Measurements from ENCODE around the gene PRR5L. TPM values are rescaled to one million over a fixed set of nuclear protein-coding genes. Genes with fewer than 3 reads are reported as not detected.
A peak's percentile ranks its signal among the peaks of the same experiment; 100 is the strongest.

Gene PRR5L
- total and polyA plus RNA-seq, 9 of the 15 experiments (the other 6 are each of a cell fraction or from before 2014, with no cell fraction given): 0.11 to 0.60 (median 0.36) TPM; not detected in 2

- TF ChIP-seq CTCF (IDR thresholded peaks at IDR 0.05 in 2 of 3, conservative IDR thresholded peaks at IDR 0.05 in 1 of 3; ENCODE audit: insufficient read depth in 2 of 3, low read depth in 1 of 3, low read length in 3 of 3): peak in 1 of 3 experiments; percentile 11; a peak in 1 of 6 replicates
- no peak for TF ChIP-seq NR2C2 (CRISPR knock-in tag; IDR thresholded peaks at IDR 0.05)
- peak; percentile 22; the same call in 1 of the 2 replicates for TF ChIP-seq NR2C2 (tag; IDR thresholded peaks at IDR 0.05)
- TF ChIP-seq MEIS2 (IDR thresholded peaks at IDR 0.05; ENCODE audit: partially characterized antibody): peak; percentile 66
- peak; percentile 44; the same call in 1 of the 2 replicates for TF ChIP-seq CTBP1 (IDR thresholded peaks at IDR 0.05; ENCODE audit: borderline replicate concordance)
- TF ChIP-seq E2F6 (IDR thresholded peaks at IDR 0.05; ENCODE audit: borderline replicate concordance in 1 of 2, extremely low read depth in 1 of 2, insufficient read depth in 1 of 2, insufficient read length in 1 of 2, low read depth in 1 of 2, low read length in 1 of 2, poor library complexity in 1 of 2, severe bottlenecking in 1 of 2): no peak
- TF ChIP-seq CBFA2T3 (IDR thresholded peaks at IDR 0.05): 0 out of 2 replicates have a peak, but pooled peaks have one; percentile 12
Observed at GRCh38 chr11:36271794-36272407, 24.2 kb upstream of the PRR5L start (continued).

Measured in K562 (cell line).